ENCODE results near the gene ANKEF1. TPM values are rescaled to one million over a fixed set of nuclear protein-coding genes. Genes with fewer than 3 reads are reported as not detected.

ANKEF1 gene
- total RNA-seq, 4 donors from 2014 or later, result 0.62 to 1.4 (median 1.0) TPM

GRCh38 chr20:10077886-10078285 lies 43.1 kb downstream of the ANKEF1 start:
- H3K4me3 ChIP-seq, result no peak overlapping the region
- H3K36me3 ChIP-seq, result no peaks in the 10 kb centered on the region
- intact Hi-C loops (cut with DNase I; ENCODE audit: low total_unique reads) (no loop called here), in situ Hi-C loops (cut with MboI; ENCODE audit: low sequenced_read_pairs in 4 of 4) (loop anchor here in 2 of 4 donors (25.0 kb wide), 1 partner anchor 466 kb away; no protein-coding TSS in a partner anchor)
- H3K9me3 ChIP-seq, result no peaks in the 10 kb centered on the region
- H3K27ac ChIP-seq, result peak overlapping the region in 3 of 4 donors; percentile 9 to 35 (median 20)
- DNase-seq, result no peak
- H3K27me3 ChIP-seq, result no peaks in the 10 kb centered on the region
- no peak for ATAC-seq
- TF ChIP-seq, protein P1, sequence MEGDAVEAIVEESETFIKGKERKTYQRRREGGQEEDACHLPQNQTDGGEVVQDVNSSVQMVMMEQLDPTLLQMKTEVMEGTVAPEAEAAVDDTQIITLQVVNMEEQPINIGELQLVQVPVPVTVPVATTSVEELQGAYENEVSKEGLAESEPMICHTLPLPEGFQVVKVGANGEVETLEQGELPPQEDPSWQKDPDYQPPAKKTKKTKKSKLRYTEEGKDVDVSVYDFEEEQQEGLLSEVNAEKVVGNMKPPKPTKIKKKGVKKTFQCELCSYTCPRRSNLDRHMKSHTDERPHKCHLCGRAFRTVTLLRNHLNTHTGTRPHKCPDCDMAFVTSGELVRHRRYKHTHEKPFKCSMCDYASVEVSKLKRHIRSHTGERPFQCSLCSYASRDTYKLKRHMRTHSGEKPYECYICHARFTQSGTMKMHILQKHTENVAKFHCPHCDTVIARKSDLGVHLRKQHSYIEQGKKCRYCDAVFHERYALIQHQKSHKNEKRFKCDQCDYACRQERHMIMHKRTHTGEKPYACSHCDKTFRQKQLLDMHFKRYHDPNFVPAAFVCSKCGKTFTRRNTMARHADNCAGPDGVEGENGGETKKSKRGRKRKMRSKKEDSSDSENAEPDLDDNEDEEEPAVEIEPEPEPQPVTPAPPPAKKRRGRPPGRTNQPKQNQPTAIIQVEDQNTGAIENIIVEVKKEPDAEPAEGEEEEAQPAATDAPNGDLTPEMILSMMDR (IDR thresholded peaks at IDR 0.05 in 4 of 5, conservative IDR thresholded peaks at IDR 0.05 in 1 of 5), result no peak
- TF ChIP-seq POLR2A (IDR thresholded peaks at IDR 0.05), result no peak
- no peaks in the 10 kb centered on the region for H3K4me1 ChIP-seq

DNA sequence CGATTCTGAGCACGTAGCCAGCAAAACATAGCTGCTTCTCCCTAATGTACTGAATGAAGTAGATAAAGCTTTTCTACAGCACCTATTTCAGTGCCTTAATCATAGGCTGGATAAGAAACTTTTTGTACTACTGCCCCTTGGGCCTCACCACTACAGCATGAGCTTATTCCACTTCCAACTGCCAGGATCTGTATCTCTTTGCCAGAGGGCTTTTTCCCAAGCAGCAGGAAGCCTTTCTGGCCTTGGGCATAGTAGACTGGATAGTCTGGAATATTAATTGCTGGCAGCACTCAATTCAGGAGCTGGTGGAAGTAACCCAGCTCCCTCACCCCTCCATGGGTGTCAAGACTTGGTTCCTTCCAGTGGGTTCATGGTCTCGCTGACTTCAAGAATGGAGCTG lies 43.6 kb downstream of the ANKEF1 start:
- H3K27ac ChIP-seq, result peak overlapping the region in 2 of 4 donors; percentile 20 to 23
- H3K9me3 ChIP-seq, result no peaks in the 10 kb centered on the region
- ATAC-seq, result no peak
- no peak for DNase-seq
- no peak overlapping the region for H3K4me3 ChIP-seq
- H3K4me1 ChIP-seq, result no peaks in the 10 kb centered on the region
- intact Hi-C loops (cut with DNase I; ENCODE audit: low total_unique reads), result no loop called here
- H3K36me3 ChIP-seq, result no peaks in the 10 kb centered on the region
- in situ Hi-C loops (cut with MboI; ENCODE audit: low sequenced_read_pairs in 4 of 4), result loop anchor here in 2 of 4 donors (25.0 kb wide), 1 partner anchor 466 kb away; no protein-coding TSS in a partner anchor
- TF ChIP-seq POLR2A (IDR thresholded peaks at IDR 0.05), result no peak
- TF ChIP-seq, protein P1 (IDR thresholded peaks at IDR 0.05 in 4 of 5, conservative IDR thresholded peaks at IDR 0.05 in 1 of 5), result no peak
- H3K27me3 ChIP-seq, result no peaks in the 10 kb centered on the region

- no peak for DNase-seq
- intact Hi-C loops (cut with DNase I; ENCODE audit: low total_unique reads), result no loop called here
- no peaks in the 10 kb centered on the region for H3K9me3 ChIP-seq
- no peak overlapping the region for H3K4me3 ChIP-seq
- no peaks in the 10 kb centered on the region for H3K4me1 ChIP-seq
- no peak for TF ChIP-seq POLR2A (IDR thresholded peaks at IDR 0.05)
- TF ChIP-seq, protein P1 (IDR thresholded peaks at IDR 0.05 in 4 of 5, conservative IDR thresholded peaks at IDR 0.05 in 1 of 5), result no peak
- ATAC-seq, result no peak
- H3K36me3 ChIP-seq, result no peaks in the 10 kb centered on the region
- in situ Hi-C loops (cut with MboI; ENCODE audit: low sequenced_read_pairs in 4 of 4), result loop anchor here in 3 of 4 donors (10.0 to 25.0 kb wide), 2 partner anchors 105 to 468 kb away; no protein-coding TSS in a partner anchor
- H3K27me3 ChIP-seq, result no peaks in the 10 kb centered on the region
- H3K27ac ChIP-seq, result no peak overlapping the region
Measured at GRCh38 chr20:10079964-10080363, 45.2 kb downstream of the ANKEF1 start.

DNA sequence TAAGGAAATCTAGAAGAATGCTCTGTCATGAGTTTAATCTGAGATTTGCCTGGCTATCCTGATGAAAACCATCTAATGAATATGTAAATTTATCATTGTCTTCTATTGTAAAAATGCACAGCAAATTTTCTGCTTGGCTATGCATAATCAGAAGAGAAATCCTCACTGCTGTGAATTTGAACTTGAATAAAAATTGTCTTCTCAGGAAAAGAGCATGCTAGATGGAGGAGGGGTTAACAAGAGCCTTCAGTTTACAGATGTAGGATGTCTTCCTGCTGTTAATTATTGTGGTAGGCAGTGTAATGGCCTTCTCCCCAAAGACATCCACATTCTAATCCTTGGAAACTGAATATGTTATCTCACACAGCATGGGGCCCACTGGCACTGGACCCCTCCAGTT lies 45.8 kb downstream of the ANKEF1 start:
- ATAC-seq (no peak), DNase-seq (no peak)
- Histone ChIP-seq H3K4me1 (no peaks in the 10 kb centered on the region), H3K9me3 (no peaks in the 10 kb centered on the region), H3K27me3 (no peaks in the 10 kb centered on the region), H3K27ac (no peak overlapping the region), H3K4me3 (no peak overlapping the region), H3K36me3 (no peaks in the 10 kb centered on the region)
- in situ Hi-C loops (cut with MboI; ENCODE audit: low sequenced_read_pairs in 4 of 4), result loop anchor here in 3 of 4 donors (10.0 to 25.0 kb wide), 2 partner anchors 106 to 468 kb away; no protein-coding TSS in a partner anchor
- intact Hi-C loops (cut with DNase I; ENCODE audit: low total_unique reads), result no loop called here
- TF ChIP-seq, protein P1 (IDR thresholded peaks at IDR 0.05 in 4 of 5, conservative IDR thresholded peaks at IDR 0.05 in 1 of 5), result no peak
- no peak for TF ChIP-seq POLR2A (IDR thresholded peaks at IDR 0.05)
